A549 (cell line): ENCODE measurements around the gene SUPT20HL1. TPM values are rescaled to one million over a fixed set of nuclear protein-coding genes. Genes with fewer than 3 reads are reported as not detected.

Source experiments
- ATAC-seq, 2 experiments: fragments of 200-7000 bp in 1 of 2; fragments of >200 bp in 1 of 2; cut with Nextera tagmentation in 1 of 2; cut with Tn5 transposase in 1 of 2; 3 replicates each; pipeline versions ENCODE4 v1.8.0 to v1.9.1; 2018 to 2020; ENCODE audit warnings: mild to moderate bottlenecking in 1 of 2, moderate library complexity in 1 of 2
- CTCF ChIA-PET: fragments of 300-600 bp; sonication (Branson Sonifier 250); formaldehyde crosslinking; extraction: SDS; loops from one replicate; lab custom pipeline; 2021; ENCODE audit warnings: antibody characterized with exemption, inconsistent platforms; lab: Yijun Ruan, JAX
- POLR2A ChIA-PET: fragments of 350-600 bp; formaldehyde crosslinking; extraction: SDS; loops from one replicate; lab custom pipeline; 2021; ENCODE audit warnings: antibody characterized with exemption, inconsistent platforms; lab: Yijun Ruan, JAX
- DNase-seq, 2 experiments: peaks; one replicate each; pipeline versions ENCODE4 v3.0.0 to v3.0.0-alpha.2; 2011 to 2016; ENCODE audit warnings: low read depth in 1 of 2, low spot score in 1 of 2
- FAIRE-seq: peaks from 2 replicates; lab custom pipeline; 2011; peaks lifted over from hg19 to GRCh38; lab: Jason Lieb, UNC
- H3K27ac ChIP-seq, 2 experiments: fragments of >200 bp; sonication (Bioruptor Twin); formaldehyde crosslinking; 3 replicates each; pipeline ENCODE4 v1.5.1; 2016 to 2017
- H3K4me1 ChIP-seq: fragments of >200 bp; sonication (Bioruptor Twin); formaldehyde crosslinking; 3 replicates; pipeline ENCODE4 v1.6.1; 2016
- H3K4me2 ChIP-seq: fragments of >200 bp; sonication (Bioruptor Twin); formaldehyde crosslinking; 3 replicates; pipeline ENCODE4 v1.6.1; 2016
- H3K4me3 ChIP-seq: fragments of >200 bp; sonication (Bioruptor Twin); formaldehyde crosslinking; 3 replicates; pipeline ENCODE4 v1.5.1; 2016
- H3K9me3 ChIP-seq: fragments of >200 bp; sonication (Bioruptor Twin); formaldehyde crosslinking; 3 replicates; pipeline ENCODE4 v1.6.1; 2016
- BHLHE40 ChIP-seq: IDR thresholded peaks from 2 replicates; pipeline ENCODE4 v1.6.1; 2012; ENCODE audit warnings: low read depth, low read length, inconsistent platforms
- CBX2 ChIP-seq: fragments of 200-600 bp; sonication (generic); IDR thresholded peaks from 2 replicates; pipeline ENCODE4 v1.6.1; 2016; ENCODE audit warnings: low read depth, mild to moderate bottlenecking, borderline replicate concordance
- CEBPB ChIP-seq, 2 experiments: fragments of >200 bp in 1 of 2; sonication (Bioruptor Twin) in 1 of 2; formaldehyde crosslinking in 1 of 2; IDR thresholded peaks; 2 replicates each; pipeline ENCODE4 v1.6.1; 2012 to 2016
- CHD4 ChIP-seq: fragments of 200-600 bp; sonication (generic); IDR thresholded peaks from 2 replicates; pipeline ENCODE4 v1.6.1; 2016; ENCODE audit warnings: antibody characterized with exemption, mild to moderate bottlenecking, borderline replicate concordance
- ESRRA ChIP-seq: fragments of 150-350 bp; IDR thresholded peaks from 2 replicates; pipeline ENCODE4 v1.6.1; 2014; ENCODE audit warnings: mild to moderate bottlenecking, low read length, borderline replicate concordance
- FOSL2 ChIP-seq, 2 experiments: fragments of 450-650 bp in 1 of 2; fragments of >200 bp in 1 of 2; sonication (Bioruptor Twin) in 1 of 2; formaldehyde crosslinking; IDR thresholded peaks; 2 replicates each; pipeline versions ENCODE4 v1.5.0 to v1.6.1; 2016 to 2020; ENCODE audit warnings: mild to moderate bottlenecking in 1 of 2, moderate library complexity in 1 of 2
- KDM5A ChIP-seq: fragments of 200-600 bp; sonication (generic); IDR thresholded peaks from 2 replicates; pipeline ENCODE4 v1.6.1; 2016; ENCODE audit warnings: antibody characterized with exemption, mild to moderate bottlenecking
- MAZ ChIP-seq: fragments of 150-350 bp; IDR thresholded peaks from 2 replicates; pipeline ENCODE4 v1.6.1; 2014; ENCODE audit warnings: antibody characterized with exemption, low read depth, low read length, borderline replicate concordance
- MYC ChIP-seq: IDR thresholded peaks from 2 replicates; pipeline ENCODE4 v1.6.1; 2012; ENCODE audit warnings: mild to moderate bottlenecking, inconsistent platforms, low read length, improper control_type of control experiment, borderline replicate concordance
- NPAS2 ChIP-seq: fragments of 250-450 bp; sonication (Bioruptor Pico); IDR thresholded peaks from 2 replicates; pipeline ENCODE4 v1.8.0; 2022; ENCODE audit warnings: mild to moderate bottlenecking, moderate library complexity, borderline replicate concordance
- NR3C1 ChIP-seq: fragments of >200 bp; sonication (Bioruptor Twin); formaldehyde crosslinking; IDR thresholded peaks from 3 replicates; pipeline ENCODE4 v1.6.1; 2017
- POLR2A ChIP-seq: IDR thresholded peaks from 2 replicates; pipeline ENCODE4 v1.6.1; 2012; ENCODE audit warnings: mild to moderate bottlenecking, low read length
- RAD21 ChIP-seq, 2 experiments: fragments of >200 bp in 1 of 2; sonication (Bioruptor Twin) in 1 of 2; formaldehyde crosslinking in 1 of 2; IDR thresholded peaks in 1 of 2; conservative IDR thresholded peaks in 1 of 2; 2 replicates in 1 of 2; 3 replicates in 1 of 2; pipeline ENCODE4 v1.6.1; 2012 to 2018; ENCODE audit warnings: inconsistent platforms in 1 of 2
- RARB ChIP-seq: fragments of 250-450 bp; sonication (Bioruptor Pico); IDR thresholded peaks from 2 replicates; pipeline ENCODE4 v1.8.0; 2021; ENCODE audit warnings: mild to moderate bottlenecking, moderate library complexity
- RCOR1 ChIP-seq: fragments of 150-350 bp; IDR thresholded peaks from 2 replicates; pipeline ENCODE4 v1.6.1; 2014; ENCODE audit warnings: antibody characterized with exemption, low read length, low read depth
- SMC3 ChIP-seq: fragments of >200 bp; sonication (Bioruptor Twin); formaldehyde crosslinking; IDR thresholded peaks from 3 replicates; pipeline ENCODE4 v1.6.1; 2018; ENCODE audit warnings: inconsistent platforms
- SREBF2 ChIP-seq: fragments of 450-650 bp; IDR thresholded peaks from 2 replicates; pipeline ENCODE4 v1.6.1; 2014; ENCODE audit warnings: mild to moderate bottlenecking, moderate library complexity
- USF2 ChIP-seq: fragments of 450-650 bp; IDR thresholded peaks from 2 replicates; pipeline ENCODE4 v1.6.1; 2014; ENCODE audit warnings: antibody characterized with exemption
- ZC3H11A ChIP-seq: fragments of 450-650 bp; IDR thresholded peaks from 2 replicates; pipeline ENCODE4 v1.6.1; 2014; ENCODE audit warnings: antibody characterized with exemption, mild to moderate bottlenecking
- WGBS: methylation state at CpG from one replicate; pipeline ENCODE4 v1.1.6; 2017; ENCODE audit errors: missing lambda C conversion rate; 5-methylcytosine and 5-hydroxymethylcytosine counted together
- polyA plus RNA-seq, 4 experiments: library from polyadenylated mRNA; depleted of rRNA in 3 of 4; stranded (reverse); fragments of >200 nt; fragmentation: RNase III in 1 of 4; extraction: RNeasy Plus Mini Kit Qiagen cat#74134 plus additional on column Dnase treatment in 1 of 4; gene quantifications; 2 replicates in 3 of 4; 3 replicates in 1 of 4; pipeline ENCODE4 v1.2.3, GENCODE V29; 2011 to 2017
- TF ChIP-seq, protein P1 (sequence below): fragments of >200 bp; sonication (Bioruptor Twin); formaldehyde crosslinking; IDR thresholded peaks from 3 replicates; pipeline ENCODE4 v1.5.1; 2016
- TF ChIP-seq, protein P2 (sequence below): IDR thresholded peaks from 2 replicates; pipeline ENCODE4 v1.6.1; 2012
- TF ChIP-seq, protein P3 (sequence below): fragments of >200 bp; sonication (Bioruptor Twin); formaldehyde crosslinking; IDR thresholded peaks from 3 replicates; pipeline ENCODE4 v1.6.1; 2016

The SUPT20HL1 gene
- polyA plus RNA-seq, 2 of the 4 experiments (the other 2 are of a cell fraction): not detected

- Histone ChIP-seq H3K4me3 (no peak overlapping the region), H3K27ac (no peak overlapping the region), H3K4me1 (no peaks in the 10 kb centered on the region), H3K9me3 (no peaks in the 10 kb centered on the region), H3K4me2 (0 out of 3 replicates have a peak overlapping the region, but pooled peaks have one; percentile 16)
- ChIA-PET CTCF (interaction anchor here (0.6 to 4.5 kb wide), 33 partner anchors 10 to 645 kb away, joined by 3 to 36 read pairs (median 4); no protein-coding TSS in a partner anchor), POLR2A (no interaction called here)
- ATAC-seq: peak; percentile 94 to 98
- 28% methylated on average over 10 of the region's 14 CpGs for WGBS
- TF ChIP-seq MYC (no peak), RARB (no peak), SMC3 (peak; percentile 44; the same call in 2 of the 3 replicates), RAD21 (conservative IDR thresholded peaks at IDR 0.05 in 1 of 2, IDR thresholded peaks at IDR 0.05 in 1 of 2) (peak; percentile 65 to 69), BHLHE40 (no peak)
- TF ChIP-seq, protein P1, sequence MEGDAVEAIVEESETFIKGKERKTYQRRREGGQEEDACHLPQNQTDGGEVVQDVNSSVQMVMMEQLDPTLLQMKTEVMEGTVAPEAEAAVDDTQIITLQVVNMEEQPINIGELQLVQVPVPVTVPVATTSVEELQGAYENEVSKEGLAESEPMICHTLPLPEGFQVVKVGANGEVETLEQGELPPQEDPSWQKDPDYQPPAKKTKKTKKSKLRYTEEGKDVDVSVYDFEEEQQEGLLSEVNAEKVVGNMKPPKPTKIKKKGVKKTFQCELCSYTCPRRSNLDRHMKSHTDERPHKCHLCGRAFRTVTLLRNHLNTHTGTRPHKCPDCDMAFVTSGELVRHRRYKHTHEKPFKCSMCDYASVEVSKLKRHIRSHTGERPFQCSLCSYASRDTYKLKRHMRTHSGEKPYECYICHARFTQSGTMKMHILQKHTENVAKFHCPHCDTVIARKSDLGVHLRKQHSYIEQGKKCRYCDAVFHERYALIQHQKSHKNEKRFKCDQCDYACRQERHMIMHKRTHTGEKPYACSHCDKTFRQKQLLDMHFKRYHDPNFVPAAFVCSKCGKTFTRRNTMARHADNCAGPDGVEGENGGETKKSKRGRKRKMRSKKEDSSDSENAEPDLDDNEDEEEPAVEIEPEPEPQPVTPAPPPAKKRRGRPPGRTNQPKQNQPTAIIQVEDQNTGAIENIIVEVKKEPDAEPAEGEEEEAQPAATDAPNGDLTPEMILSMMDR: peak; percentile 58
- TF ChIP-seq, protein P2, sequence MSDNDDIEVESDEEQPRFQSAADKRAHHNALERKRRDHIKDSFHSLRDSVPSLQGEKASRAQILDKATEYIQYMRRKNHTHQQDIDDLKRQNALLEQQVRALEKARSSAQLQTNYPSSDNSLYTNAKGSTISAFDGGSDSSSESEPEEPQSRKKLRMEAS: no peak
- DNase-seq: peak; percentile 37 to 69
- peak; percentile 81 for FAIRE-seq
Measured at GRCh38 chrX:24371391-24371972, 11.0 kb downstream of the SUPT20HL1 start.

DNA sequence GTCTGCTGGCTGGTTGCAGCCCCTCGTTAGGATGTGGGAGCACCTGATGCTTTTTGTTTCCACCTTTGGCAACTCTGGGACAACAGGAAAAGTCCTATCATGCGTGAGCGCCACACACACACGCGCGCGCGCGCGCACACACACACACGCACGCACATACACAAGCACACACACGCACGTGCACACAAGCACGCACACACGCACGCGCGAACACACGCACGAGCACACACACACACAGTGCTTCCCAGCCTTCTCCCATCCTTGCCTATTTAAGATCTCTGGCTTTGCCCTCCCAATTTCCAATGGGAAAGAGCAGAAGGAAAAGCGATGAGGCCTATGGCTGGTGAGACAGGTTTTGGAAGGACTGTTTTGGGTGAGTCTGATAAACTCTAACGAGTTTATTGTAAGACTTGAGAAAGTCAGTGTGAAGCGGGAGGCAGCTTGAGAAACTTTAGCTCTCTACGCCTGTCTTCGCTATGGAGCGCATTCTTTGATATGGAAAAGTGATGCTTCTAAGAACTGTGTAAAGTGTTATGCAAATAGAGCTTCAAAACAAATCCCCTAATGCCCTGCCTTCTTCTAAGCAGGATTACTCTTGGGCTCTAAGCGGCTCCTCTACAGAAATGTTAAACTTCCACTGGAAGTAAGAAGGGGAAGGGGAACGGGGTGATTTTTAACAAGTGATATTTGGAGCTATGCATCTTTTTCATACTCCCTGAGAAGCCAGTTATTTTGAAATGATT is 11.8 kb downstream of the SUPT20HL1 start:
- POLR2A ChIA-PET: no interaction called here
- 88% methylated on average over 29 of the region's 29 CpGs for whole genome bisulfite sequencing

More for the DNA sequence above, 11.8 kb downstream of the SUPT20HL1 start:
- Histone ChIP-seq H3K27ac (no peak overlapping the region), H3K9me3 (no peaks in the 10 kb centered on the region), H3K4me3 (no peak overlapping the region), H3K4me2 (no peak overlapping the region), H3K4me1 (no peaks in the 10 kb centered on the region)
- FAIRE-seq: no peak
- CTCF ChIA-PET: interaction anchor here (0.6 to 4.5 kb wide), 26 partner anchors 9 to 772 kb away, joined by 3 to 36 read pairs (median 4); no protein-coding TSS in a partner anchor
- TF ChIP-seq RARB (no peak), FOSL2 (IDR thresholded peaks at IDR 0.05) (no peak), FOSL2 (CRISPR knock-in tag; IDR thresholded peaks at IDR 0.05) (no peak), POLR2A (no peak), CEBPB (IDR thresholded peaks at IDR 0.05) (no peak), CBX2 (no peak), RCOR1 (no peak), SREBF2 (no peak), CHD4 (no peak), BHLHE40 (no peak), MAZ (no peak), SMC3 (no peak), NPAS2 (CRISPR knock-in tag) (no peak), NR3C1 (no peak), RAD21 (conservative IDR thresholded peaks at IDR 0.05 in 1 of 2, IDR thresholded peaks at IDR 0.05 in 1 of 2) (no peak), ESRRA (no peak), KDM5A (no peak), USF2 (no peak), ZC3H11A (no peak)
- TF ChIP-seq, protein P2: no peak
- TF ChIP-seq, protein P3, sequence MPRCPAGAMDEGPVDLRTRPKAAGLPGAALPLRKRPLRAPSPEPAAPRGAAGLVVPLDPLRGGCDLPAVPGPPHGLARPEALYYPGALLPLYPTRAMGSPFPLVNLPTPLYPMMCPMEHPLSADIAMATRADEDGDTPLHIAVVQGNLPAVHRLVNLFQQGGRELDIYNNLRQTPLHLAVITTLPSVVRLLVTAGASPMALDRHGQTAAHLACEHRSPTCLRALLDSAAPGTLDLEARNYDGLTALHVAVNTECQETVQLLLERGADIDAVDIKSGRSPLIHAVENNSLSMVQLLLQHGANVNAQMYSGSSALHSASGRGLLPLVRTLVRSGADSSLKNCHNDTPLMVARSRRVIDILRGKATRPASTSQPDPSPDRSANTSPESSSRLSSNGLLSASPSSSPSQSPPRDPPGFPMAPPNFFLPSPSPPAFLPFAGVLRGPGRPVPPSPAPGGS: no peak
- no peak for ATAC-seq
- DNase-seq: no peak
